Vagina (tissue), 2 donors: ENCODE data around the gene SEMA5B. TPM values are rescaled to one million over a fixed set of nuclear protein-coding genes. Genes with fewer than 3 reads are reported as not detected.

Source experiments
- DNase-seq, 2 donors: peaks; one replicate each; pipeline ENCODE4 v3.0.0-alpha.2; 2017; ENCODE audit errors: extremely low spot score in 2 of 2
- H3K27ac ChIP-seq: fragments of 200-600 bp; sonication (generic); one replicate; pipeline ENCODE4 v1.5.1; 2019
- H3K27me3 ChIP-seq: fragments of 200-600 bp; sonication (generic); one replicate; pipeline ENCODE4 v1.5.1; 2019
- H3K36me3 ChIP-seq, 2 donors: fragments of 200-600 bp; sonication (generic); one replicate each; pipeline ENCODE4 v1.5.1; 2017 to 2019
- H3K4me1 ChIP-seq: fragments of 200-600 bp; sonication (generic); one replicate; pipeline ENCODE4 v1.5.1; 2019
- H3K4me3 ChIP-seq, 2 donors: fragments of 200-600 bp; sonication (generic); 1 replicate in 1 of 2; 2 replicates in 1 of 2; pipeline ENCODE4 v1.5.1; 2016 to 2019
- H3K9me3 ChIP-seq: fragments of 200-600 bp; sonication (generic); one replicate; pipeline ENCODE4 v1.5.1; 2019
- POLR2A ChIP-seq, 2 donors: fragments of 450-650 bp; IDR thresholded peaks; one replicate each; pipeline ENCODE4 v1.6.1; 2017; ENCODE audit warnings: antibody characterized with exemption in 2 of 2, mild to moderate bottlenecking in 2 of 2, moderate library complexity in 2 of 2
- POLR2AphosphoS5 ChIP-seq, 2 donors: sonication (generic); formaldehyde crosslinking; IDR thresholded peaks; one replicate each; pipeline ENCODE4 v1.9.0; 2017; ENCODE audit warnings: antibody characterized with exemption in 2 of 2, mild to moderate bottlenecking in 2 of 2, low read depth in 1 of 2; ENCODE audit not compliant: insufficient read depth in 1 of 2
- intact Hi-C: fragments of 100-400 bp; cut with DNase I; formaldehyde crosslinking; loops from one replicate; pipeline ENCODE4 v1.15.1; 2023
- total RNA-seq: library from RNA; depleted of rRNA; stranded (reverse); fragments of >200 nt; gene quantifications from one replicate; pipeline ENCODE4 v1.2.3, GENCODE V29; 2016
- TF ChIP-seq, protein P1 (sequence below), 3 experiments: fragments of 450-650 bp in 2 of 3; fragments of 200-600 bp in 1 of 3; sonication (generic) in 1 of 3; IDR thresholded peaks; one replicate each; pipeline ENCODE4 v1.5.1; 2017 to 2019; ENCODE audit warnings: antibody characterized with exemption in 3 of 3, mild to moderate bottlenecking in 2 of 3, moderate library complexity in 2 of 3

The SEMA5B gene
- total RNA-seq, 1 donor from 2014 or later: 0.25 TPM

DNA sequence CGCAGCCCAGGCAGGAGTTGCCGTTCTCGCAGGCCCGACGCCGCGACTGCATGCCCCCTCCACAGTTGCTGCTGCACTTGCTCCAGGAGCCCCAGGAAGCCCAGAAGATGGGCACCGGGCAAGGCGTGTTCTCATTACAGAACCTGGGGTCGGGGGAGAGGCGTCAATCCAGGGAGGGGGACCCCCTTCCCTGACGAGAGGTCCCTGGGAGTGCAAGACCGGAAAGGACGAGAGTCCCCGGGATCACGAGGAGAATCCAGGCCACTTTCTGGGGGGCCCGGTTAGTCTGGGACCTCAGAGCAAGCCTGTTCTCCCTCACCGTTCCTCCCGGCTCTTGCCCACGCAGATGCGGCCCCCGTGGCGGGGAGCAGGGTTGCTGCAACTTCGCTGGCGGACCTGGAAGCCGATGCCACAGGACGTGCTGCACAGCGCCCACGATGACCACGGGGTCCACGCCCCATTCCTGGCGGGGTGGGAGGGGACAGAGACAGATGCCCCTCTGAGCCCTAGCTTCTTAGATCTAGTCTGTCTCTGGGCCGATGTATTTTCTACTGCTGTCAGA is 113.9 kb downstream of the SEMA5B start:
- Histone ChIP-seq H3K4me1 (no peaks in the 10 kb centered on the region), H3K36me3 (no peaks in the 10 kb centered on the region), H3K27me3 (no peaks in the 10 kb centered on the region), H3K27ac (no peak overlapping the region), H3K9me3 (no peaks in the 10 kb centered on the region), H3K4me3 (no peak overlapping the region)
- TF ChIP-seq, protein P1, sequence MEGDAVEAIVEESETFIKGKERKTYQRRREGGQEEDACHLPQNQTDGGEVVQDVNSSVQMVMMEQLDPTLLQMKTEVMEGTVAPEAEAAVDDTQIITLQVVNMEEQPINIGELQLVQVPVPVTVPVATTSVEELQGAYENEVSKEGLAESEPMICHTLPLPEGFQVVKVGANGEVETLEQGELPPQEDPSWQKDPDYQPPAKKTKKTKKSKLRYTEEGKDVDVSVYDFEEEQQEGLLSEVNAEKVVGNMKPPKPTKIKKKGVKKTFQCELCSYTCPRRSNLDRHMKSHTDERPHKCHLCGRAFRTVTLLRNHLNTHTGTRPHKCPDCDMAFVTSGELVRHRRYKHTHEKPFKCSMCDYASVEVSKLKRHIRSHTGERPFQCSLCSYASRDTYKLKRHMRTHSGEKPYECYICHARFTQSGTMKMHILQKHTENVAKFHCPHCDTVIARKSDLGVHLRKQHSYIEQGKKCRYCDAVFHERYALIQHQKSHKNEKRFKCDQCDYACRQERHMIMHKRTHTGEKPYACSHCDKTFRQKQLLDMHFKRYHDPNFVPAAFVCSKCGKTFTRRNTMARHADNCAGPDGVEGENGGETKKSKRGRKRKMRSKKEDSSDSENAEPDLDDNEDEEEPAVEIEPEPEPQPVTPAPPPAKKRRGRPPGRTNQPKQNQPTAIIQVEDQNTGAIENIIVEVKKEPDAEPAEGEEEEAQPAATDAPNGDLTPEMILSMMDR (IDR thresholded peaks at IDR 0.05): no peak
- TF ChIP-seq POLR2A (IDR thresholded peaks at IDR 0.05) (no peak), POLR2AphosphoS5 (IDR thresholded peaks at IDR 0.05; ENCODE audit: insufficient read depth in 1 of 2, low read depth in 1 of 2) (no peak)
- no peak for DNase-seq
- intact Hi-C loops: no loop called here

DNA sequence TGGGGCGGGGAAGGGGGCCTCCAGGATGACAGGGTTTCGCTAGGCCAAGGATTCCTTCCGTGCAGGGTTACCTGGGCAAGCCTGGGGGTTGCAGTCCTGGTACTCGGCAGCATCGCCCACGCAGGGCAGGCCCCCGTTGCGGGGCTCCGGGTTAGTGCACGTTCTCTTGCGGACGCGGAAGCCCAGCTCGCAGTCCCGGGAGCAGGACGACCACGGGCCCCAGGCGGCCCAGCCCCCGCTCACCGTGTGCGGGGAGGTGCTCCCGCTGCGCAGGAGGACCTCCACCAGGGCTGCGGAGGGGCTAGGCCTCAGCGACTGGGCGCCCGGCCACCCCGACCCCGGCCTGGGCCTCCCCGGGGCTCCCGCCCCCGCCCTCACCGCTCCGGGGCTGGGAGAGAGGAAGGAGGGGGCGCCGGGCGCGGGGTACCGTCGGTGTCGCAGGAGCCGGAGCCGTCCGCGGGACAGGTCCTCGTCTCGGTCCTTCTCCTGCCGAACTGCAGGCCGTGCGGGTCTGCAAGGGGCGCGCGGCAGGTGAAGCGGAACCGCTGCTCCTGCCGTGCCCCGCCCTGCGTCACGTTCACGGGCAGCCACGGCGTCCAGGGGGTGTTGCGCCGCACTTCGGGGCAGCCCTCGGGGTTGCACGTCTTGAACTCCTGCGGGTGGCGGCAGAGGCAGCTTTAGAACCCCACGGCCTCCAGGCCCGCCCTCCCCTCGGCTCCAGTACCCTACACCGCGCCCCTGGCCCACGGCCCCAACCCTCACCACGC is 114.6 kb downstream of the SEMA5B start:
- intact Hi-C loops: no loop called here
- no peak overlapping the region for H3K4me3 ChIP-seq

GRCh38 chr3:122911901-122912300 is 115.7 kb downstream of the SEMA5B start:
- Histone ChIP-seq H3K4me1 (no peaks in the 10 kb centered on the region), H3K27ac (no peak overlapping the region), H3K4me3 (no peak overlapping the region), H3K36me3 (no peaks in the 10 kb centered on the region), H3K27me3 (no peaks in the 10 kb centered on the region), H3K9me3 (no peaks in the 10 kb centered on the region)
- DNase-seq: no peak
- no peak for TF ChIP-seq POLR2A (IDR thresholded peaks at IDR 0.05)
- TF ChIP-seq, protein P1 (IDR thresholded peaks at IDR 0.05): no peak
- TF ChIP-seq POLR2AphosphoS5 (IDR thresholded peaks at IDR 0.05; ENCODE audit: insufficient read depth in 1 of 2, low read depth in 1 of 2): no peak
- intact Hi-C loops: no loop called here

More for the DNA sequence above, 114.6 kb downstream of the SEMA5B start:
- Histone ChIP-seq H3K36me3 (no peaks in the 10 kb centered on the region), H3K4me1 (no peaks in the 10 kb centered on the region), H3K27ac (no peak overlapping the region), H3K9me3 (no peaks in the 10 kb centered on the region), H3K27me3 (no peaks in the 10 kb centered on the region)
- TF ChIP-seq, protein P1 (IDR thresholded peaks at IDR 0.05): no peak
- TF ChIP-seq POLR2AphosphoS5 (IDR thresholded peaks at IDR 0.05; ENCODE audit: insufficient read depth in 1 of 2, low read depth in 1 of 2) (no peak), POLR2A (IDR thresholded peaks at IDR 0.05) (no peak)
- no peak for DNase-seq

GRCh38 chr3:122908251-122908650 is 119.3 kb downstream of the SEMA5B start:
- DNase-seq: peak in 1 of 2 donors; percentile 29
- intact Hi-C loops: no loop called here
- no peak overlapping the region for H3K4me3 ChIP-seq
- H3K36me3 ChIP-seq: no peaks in the 10 kb centered on the region
- H3K9me3 ChIP-seq: no peaks in the 10 kb centered on the region
- no peaks in the 10 kb centered on the region for H3K27me3 ChIP-seq
- no peak overlapping the region for H3K27ac ChIP-seq
- H3K4me1 ChIP-seq: no peaks in the 10 kb centered on the region
- TF ChIP-seq, protein P1 (IDR thresholded peaks at IDR 0.05): no peak
- no peak for TF ChIP-seq POLR2A (IDR thresholded peaks at IDR 0.05)
- no peak for TF ChIP-seq POLR2AphosphoS5 (IDR thresholded peaks at IDR 0.05; ENCODE audit: insufficient read depth in 1 of 2, low read depth in 1 of 2)

GRCh38 chr3:122907471-122907870 is 120.1 kb downstream of the SEMA5B start:
- no peak for TF ChIP-seq POLR2AphosphoS5 (IDR thresholded peaks at IDR 0.05; ENCODE audit: insufficient read depth in 1 of 2, low read depth in 1 of 2)
- no peak for TF ChIP-seq POLR2A (IDR thresholded peaks at IDR 0.05)
- TF ChIP-seq, protein P1 (IDR thresholded peaks at IDR 0.05): no peak
- H3K9me3 ChIP-seq: no peaks in the 10 kb centered on the region
- intact Hi-C loops: no loop called here
- no peaks in the 10 kb centered on the region for H3K4me1 ChIP-seq
- H3K27me3 ChIP-seq: no peaks in the 10 kb centered on the region
- H3K36me3 ChIP-seq: no peaks in the 10 kb centered on the region
- no peak overlapping the region for H3K27ac ChIP-seq
- H3K4me3 ChIP-seq: no peak overlapping the region
- DNase-seq: no peak
